H1 (cell line): ENCODE results near the gene RBM17. TPM values are rescaled to one million over a fixed set of nuclear protein-coding genes. Genes with fewer than 3 reads are reported as not detected.
A peak's percentile ranks its signal among the peaks of the same experiment; 100 is the strongest.

Experiments used
- BRCA1 ChIP-seq: IDR thresholded peaks from 2 replicates; pipeline ENCODE4 v1.6.1; 2012; ENCODE audit warnings: low read depth, low read length, improper control_type of control experiment
- CHD1 ChIP-seq: IDR thresholded peaks from 2 replicates; pipeline ENCODE4 v1.6.1; 2012; ENCODE audit warnings: low read depth, low read length, improper control_type of control experiment
- CTBP2 ChIP-seq: IDR thresholded peaks from 2 replicates; pipeline ENCODE4 v1.7.0; 2011; ENCODE audit warnings: borderline replicate concordance, mild to moderate bottlenecking, moderate library complexity, mixed read lengths, low read length; ENCODE audit not compliant: insufficient read depth, insufficient read length
- CTCF ChIP-seq, 3 experiments: IDR thresholded peaks; 1 replicate in 2 of 3; 2 replicates in 1 of 3; pipeline versions ENCODE4 v1.5.1 to v1.6.1; 2011; ENCODE audit warnings: low read length in 3 of 3, mild to moderate bottlenecking in 3 of 3, inconsistent platforms in 2 of 3, low read depth in 1 of 3, moderate library complexity in 1 of 3; ENCODE audit not compliant: insufficient read depth in 1 of 3; ENCODE audit errors: control extremely low read depth in 1 of 3
- E2F6 ChIP-seq: IDR thresholded peaks from 2 replicates; pipeline ENCODE4 v1.6.1; 2012; ENCODE audit warnings: inconsistent platforms
- POLR2A ChIP-seq, 2 experiments: IDR thresholded peaks; 1 replicate in 1 of 2; 2 replicates in 1 of 2; pipeline ENCODE4 v1.6.1; 2011; ENCODE audit warnings: low read depth in 2 of 2, low read length in 2 of 2, mild to moderate bottlenecking in 2 of 2; ENCODE audit errors: control extremely low read depth in 1 of 2
- RAD21 ChIP-seq, 2 experiments: IDR thresholded peaks in 1 of 2; conservative IDR thresholded peaks in 1 of 2; 2 replicates each; pipeline ENCODE4 v1.6.1; 2011; ENCODE audit warnings: low read depth in 2 of 2, low read length in 2 of 2, improper control_type of control experiment in 1 of 2, inconsistent platforms in 1 of 2, mild to moderate bottlenecking in 1 of 2, moderate library complexity in 1 of 2
- SIN3A ChIP-seq, 2 experiments: IDR thresholded peaks in 1 of 2; conservative IDR thresholded peaks in 1 of 2; 2 replicates each; pipeline ENCODE4 v1.6.1; 2011 to 2012; ENCODE audit warnings: low read length in 2 of 2, improper control_type of control experiment in 1 of 2, low read depth in 1 of 2, mild to moderate bottlenecking in 1 of 2
- SUZ12 ChIP-seq: fragments of 200-600 bp; sonication (generic); IDR thresholded peaks from 2 replicates; pipeline ENCODE4 v1.6.1; 2012; ENCODE audit warnings: mild to moderate bottlenecking, inconsistent platforms, low read length, moderate library complexity, mixed read lengths
- TAF1 ChIP-seq: IDR thresholded peaks from 2 replicates; pipeline ENCODE4 v1.6.1; 2011; ENCODE audit warnings: mild to moderate bottlenecking, low read depth, low read length
- polyA plus RNA-seq, 7 experiments: library from polyadenylated mRNA; depleted of rRNA in 3 of 7; stranded (reverse) in 5 of 7; unstranded in 2 of 7; fragments of >200 nt in 5 of 7; fragments of 200-250 nt in 2 of 7; gene quantifications; 1 replicate in 5 of 7; 2 replicates in 1 of 7; 4 replicates in 1 of 7; pipeline versions ENCODE4 v1.2.1 to v1.2.3, GENCODE V29; 2011 to 2013; ENCODE audit warnings: missing spikeins in 2 of 7, mixed read lengths in 2 of 7
- total RNA-seq: library from RNA; stranded (reverse); fragmentation: NEBNext Ultra II Directional; extraction: Animal tissue kit (Norgen Biotek cat#: 25700); gene quantifications from 2 replicates; pipeline ENCODE4 v1.2.1, GENCODE V29; 2021

Gene RBM17
- total and polyA plus RNA-seq, 2 of the 8 experiments (the other 6 are each of a cell fraction or from before 2014, with no cell fraction given): 15.7 to 128 TPM

DNA sequence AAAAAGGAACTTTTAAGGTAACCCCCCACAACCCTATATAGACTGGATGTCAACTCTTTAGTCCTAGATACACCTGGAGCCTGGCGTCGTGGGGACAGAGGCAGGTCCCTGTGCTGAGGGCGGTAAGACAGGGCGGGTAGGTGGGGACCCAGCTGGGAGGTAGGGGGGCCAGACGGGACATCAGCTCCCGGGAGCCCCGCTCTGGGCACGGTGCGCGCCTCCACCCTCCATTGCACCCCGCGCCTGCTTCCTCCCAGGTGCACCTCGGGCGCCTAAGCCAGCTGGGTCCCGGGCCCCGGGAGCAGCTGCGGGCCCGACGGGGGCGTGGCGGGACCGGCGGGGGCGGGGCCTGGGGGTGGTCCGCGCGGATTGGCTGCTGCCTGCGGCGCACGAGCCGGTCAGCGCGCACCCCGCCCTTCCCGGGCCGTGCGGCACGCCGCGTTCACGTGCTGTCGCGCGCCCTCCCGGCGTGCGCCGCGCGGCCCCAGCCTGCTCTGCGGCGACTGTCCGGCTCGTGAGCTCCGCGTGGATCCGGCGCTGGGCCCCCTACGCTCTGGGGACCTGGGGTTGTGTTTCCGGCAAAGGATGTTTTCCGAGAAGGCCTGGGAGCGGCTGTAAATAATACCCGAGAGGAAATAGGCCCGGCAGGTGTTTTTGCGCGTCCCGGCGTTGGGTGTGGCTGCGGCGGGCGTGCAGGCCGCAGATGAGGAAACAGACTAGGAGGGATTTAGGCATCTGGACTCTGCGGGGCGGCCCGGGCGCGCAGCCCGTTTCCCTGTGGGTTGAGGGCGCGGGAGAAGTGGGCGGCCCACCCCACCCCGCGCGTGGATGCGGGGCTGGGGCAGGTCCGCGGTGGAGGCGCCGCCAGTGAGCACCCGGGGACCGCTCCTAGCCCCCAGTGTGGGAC is 74.8 kb downstream of the RBM17 start (continued):
- TF ChIP-seq BRCA1 (no peak), CTBP2 (no peak), CTCF (IDR thresholded peaks at IDR 0.05; ENCODE audit: control extremely low read depth in 1 of 3, insufficient read depth in 1 of 3, low read depth in 1 of 3, low read length in 3 of 3) (no peak), RAD21 (IDR thresholded peaks at IDR 0.05 in 1 of 2, conservative IDR thresholded peaks at IDR 0.05 in 1 of 2; ENCODE audit: low read depth in 2 of 2, low read length in 2 of 2) (no peak), SIN3A (conservative IDR thresholded peaks at IDR 0.05 in 1 of 2, IDR thresholded peaks at IDR 0.05 in 1 of 2; ENCODE audit: low read depth in 1 of 2, low read length in 2 of 2) (peak in 1 of 2 experiments; percentile 68; a peak in 1 of 4 replicates), SUZ12 (no peak), E2F6 (peak; percentile 92), TAF1 (peak; percentile 74), CHD1 (no peak), POLR2A (IDR thresholded peaks at IDR 0.05; ENCODE audit: control extremely low read depth in 1 of 2, low read depth in 2 of 2, low read length in 2 of 2) (peak in 1 of 2 experiments; percentile 49; a peak in 1 of 3 replicates)
